Sciatic nerve (tissue), 2 donors: Measurements from ENCODE around the gene RPUSD1. TPM values are rescaled to one million over a fixed set of nuclear protein-coding genes. Genes with fewer than 3 reads are reported as not detected.
"Not testable (repeated sequence)": the region's sequence is repeated elsewhere in the genome, so short reads cannot be mapped to it uniquely, and the experiment has no call there.

Source experiments
- ATAC-seq: fragments of 200-7000 bp; cut with Tn5 transposase; one replicate; pipeline ENCODE4 v1.9.1; 2020; ENCODE audit warnings: mild to moderate bottlenecking, moderate library complexity
- DNase-seq: peaks from one replicate; pipeline ENCODE4 v3.0.0-alpha.2; 2020; ENCODE audit warnings: low spot score
- intact Hi-C: fragments of 100-400 bp; cut with DNase I; formaldehyde crosslinking; loops from one replicate; pipeline ENCODE4 v1.14.2; 2022
- total RNA-seq: library from RNA; stranded (reverse); fragmentation: NEBNext Ultra II Directional; extraction: Animal tissue kit (Norgen Biotek cat#: 25700); gene quantifications from one replicate; pipeline ENCODE4 v1.2.1, GENCODE V29; 2021
- donor health status: DM: no; HTN: no; CAD: no.
- donor health status: DM: no; HTN: no; CAD: no.

The RPUSD1 gene
- total RNA-seq, 1 donor from 2014 or later, result 11.4 TPM

GRCh38 chr16:789191-789850 is 1.1 kb upstream of the RPUSD1 start:
- intact Hi-C loops, result no loop called here
- no peak for ATAC-seq

GRCh38 chr16:788399-789126 is 382 bp upstream of the RPUSD1 start, which contains the start of gene CHTF18:
TSS of gene CHTF18 (plus strand) at chr16:788620. CDS start at chr16:788685, 65 bp downstream.
- DNase-seq (peak; percentile 95), ATAC-seq (peak; percentile 95)
- intact Hi-C loops, result no loop called here

More at GRCh38 chr16:789191-789850, 1.1 kb upstream of the RPUSD1 start:
- DNase-seq, result no peak

GRCh38 chr16:787321-787966 is 737 bp downstream of the RPUSD1 start:
- DNase-seq (no peak), ATAC-seq (no peak)
- intact Hi-C loops, result no loop called here

- DNase-seq (peak; percentile 84), ATAC-seq (peak; percentile 24)
- intact Hi-C loops, result loop anchor here (2.0 kb wide), 1 partner anchor 75 kb away; no protein-coding TSS in a partner anchor
Observed at GRCh38 chr16:785563-786535, 2.3 kb downstream of the RPUSD1 start.

GRCh38 chr16:784431-784830 is 3.8 kb downstream of the RPUSD1 start:
- ATAC-seq (no peak), DNase-seq (no peak)
- intact Hi-C loops, result loop anchor here (2.0 kb wide), 1 partner anchor 74 kb away; no protein-coding TSS in a partner anchor

- ATAC-seq, result no peak
- no peak for DNase-seq
- intact Hi-C loops, result loop anchor here (2.0 kb wide), 1 partner anchor 73 kb away; no protein-coding TSS in a partner anchor
Observed at GRCh38 chr16:783404-784161, 4.6 kb downstream of the RPUSD1 start.

- ATAC-seq (no peak), DNase-seq (no peak)
- intact Hi-C loops, result no loop called here
Observed at GRCh38 chr16:782766-783403, 5.3 kb downstream of the RPUSD1 start.

GRCh38 chr16:782258-782657 is 5.9 kb downstream of the RPUSD1 start:
- intact Hi-C loops, result no loop called here

GRCh38 chr16:781346-782010 is 6.7 kb downstream of the RPUSD1 start:
- ATAC-seq, result no peak
- no peak for DNase-seq
- intact Hi-C loops, result no loop called here

More at GRCh38 chr16:782258-782657, 5.9 kb downstream of the RPUSD1 start:
- no peak for DNase-seq
- ATAC-seq, result no peak

- intact Hi-C loops, result no loop called here
Observed at GRCh38 chr16:780296-780695, 7.9 kb downstream of the RPUSD1 start.

GRCh38 chr16:779561-779960 is 8.6 kb downstream of the RPUSD1 start:
- no peak for ATAC-seq
- no peak for DNase-seq
- intact Hi-C loops, result no loop called here

More at GRCh38 chr16:780296-780695, 7.9 kb downstream of the RPUSD1 start:
- no peak for DNase-seq
- ATAC-seq, result no peak

- ATAC-seq (no peak), DNase-seq (no peak)
- intact Hi-C loops, result no loop called here
Observed at GRCh38 chr16:778909-779527, 9.2 kb downstream of the RPUSD1 start.

- ATAC-seq (no peak), DNase-seq (no peak)
- intact Hi-C loops, result no loop called here
Observed at GRCh38 chr16:778447-778846, 9.7 kb downstream of the RPUSD1 start.

GRCh38 chr16:777826-778225 is 10.4 kb downstream of the RPUSD1 start:
- DNase-seq (no peak), ATAC-seq (no peak)
- intact Hi-C loops, result no loop called here

GRCh38 chr16:776824-777223 is 11.4 kb downstream of the RPUSD1 start:
- ATAC-seq, result no peak
- intact Hi-C loops, result no loop called here
- no peak for DNase-seq

- ATAC-seq, intact Hi-C loops, DNase-seq: not testable (repeated sequence)
Observed at GRCh38 chr16:776298-776697, 11.9 kb downstream of the RPUSD1 start.
